Transverse colon (tissue), 4 donors: ENCODE data around the gene GCLC. TPM values are rescaled to one million over a fixed set of nuclear protein-coding genes. Genes with fewer than 3 reads are reported as not detected.

Experiments used
- DNase-seq: peaks from one replicate; pipeline ENCODE4 v3.0.0-alpha.2; 2019
- H3K27ac ChIP-seq, 4 donors: fragments of 200-600 bp; sonication (generic); 2 replicates each; pipeline ENCODE4 v1.5.1; 2016 to 2018; ENCODE audit warnings: inconsistent platforms in 4 of 4
- H3K27me3 ChIP-seq: fragments of 200-600 bp; sonication (generic); 2 replicates; pipeline ENCODE4 v1.5.1; 2017; ENCODE audit warnings: inconsistent platforms
- H3K36me3 ChIP-seq, 4 donors: fragments of 200-600 bp; sonication (generic); 2 replicates each; pipeline ENCODE4 v1.5.1; 2017 to 2019; ENCODE audit warnings: inconsistent platforms in 4 of 4
- H3K4me1 ChIP-seq, 4 donors: fragments of 200-600 bp; sonication (generic); 2 replicates each; pipeline ENCODE4 v1.5.1; 2017 to 2020; ENCODE audit warnings: inconsistent platforms in 4 of 4
- H3K4me3 ChIP-seq, 4 donors: fragments of 200-600 bp; sonication (generic); 1 replicate in 1 of 4; 2 replicates in 3 of 4; pipeline versions ENCODE4 v1.5.1 to v1.6.1; 2017 to 2019; ENCODE audit warnings: inconsistent platforms in 4 of 4
- H3K9me3 ChIP-seq, 2 donors: fragments of 200-600 bp; sonication (generic); 2 replicates each; pipeline ENCODE4 v1.5.1; 2017 to 2019; ENCODE audit warnings: inconsistent platforms in 2 of 2
- CTCF ChIP-seq, 5 experiments: fragments of 200-600 bp in 3 of 5; fragments of 450-650 bp in 2 of 5; sonication (generic) in 3 of 5; IDR thresholded peaks; 1 replicate in 2 of 5; 2 replicates in 3 of 5; pipeline ENCODE4 v1.5.1; 2016 to 2017; ENCODE audit warnings: antibody characterized with exemption in 5 of 5, inconsistent platforms in 3 of 5, mild to moderate bottlenecking in 2 of 5, moderate library complexity in 1 of 5
- EP300 ChIP-seq: sonication (generic); formaldehyde crosslinking; IDR thresholded peaks from one replicate; pipeline ENCODE4 v1.6.1; 2017; ENCODE audit warnings: antibody characterized with exemption, low read depth
- POLR2A ChIP-seq: fragments of 450-650 bp; IDR thresholded peaks from one replicate; pipeline ENCODE4 v1.6.1; 2016; ENCODE audit warnings: antibody characterized with exemption, mild to moderate bottlenecking, moderate library complexity
- POLR2AphosphoS5 ChIP-seq, 3 donors: sonication (generic); formaldehyde crosslinking; IDR thresholded peaks; one replicate each; pipeline ENCODE4 v1.6.1; 2016; ENCODE audit warnings: antibody characterized with exemption in 3 of 3
- WGBS, 2 donors: methylation state at CpG; one replicate each; pipeline ENCODE4 v1.1.5; 2018; ENCODE audit warnings: low coverage in 1 of 2; 5-methylcytosine and 5-hydroxymethylcytosine counted together
- in situ Hi-C, 4 donors: fragments of 200-750 bp; cut with MboI; loops; one replicate each; pipeline versions ENCODE4 v1.15.0 to v1.15.1; 2017; ENCODE audit warnings: low sequenced_read_pairs in 3 of 4, low pct_ligation_motif_present in 1 of 4, low pct_unique_long_range_greater_than_20kb in 1 of 4
- intact Hi-C: fragments of 100-400 bp; cut with DNase I; formaldehyde crosslinking; loops from one replicate; pipeline ENCODE4 v1.15.1; 2023; ENCODE audit warnings: low total_unique reads
- total RNA-seq, 4 donors: library from RNA; depleted of rRNA; stranded (reverse); fragments of >200 nt; gene quantifications; one replicate each; pipeline ENCODE4 v1.1.0, GENCODE V29; 2016

GCLC gene
- total RNA-seq, 4 donors from 2014 or later: 35.2 to 146 (median 64.1) TPM

- TF ChIP-seq CTCF (IDR thresholded peaks at IDR 0.05) (no peak), EP300 (no peak), POLR2AphosphoS5 (IDR thresholded peaks at IDR 0.05) (no peak), POLR2A (no peak)
- intact Hi-C loops: no loop called here
- 91% methylated on average over 3 of the region's 3 CpGs; no CpG with 5 or more reads in 1 of the 2 donors for WGBS, 2 donors
- H3K4me3 ChIP-seq: no peak overlapping the region
- no peaks in the 10 kb centered on the region for H3K27me3 ChIP-seq
- peaks cover 0 to 14% (median 8%) of the 10 kb centered on the region in 4 donors for H3K4me1 ChIP-seq
- DNase-seq: no peak
- no peak overlapping the region for H3K27ac ChIP-seq
- in situ Hi-C loops: no loop called here
- H3K36me3 ChIP-seq: no peaks in the 10 kb centered on the region
- H3K9me3 ChIP-seq: no peaks in the 10 kb centered on the region
Measured at GRCh38 chr6:53458105-53458866, 86.6 kb downstream of the GCLC start.

- intact Hi-C loops (no loop called here), in situ Hi-C loops (no loop called here)
- H3K4me1 ChIP-seq: peaks cover 0 to 9% (median 5%) of the 10 kb centered on the region in 4 donors
- no peak for DNase-seq
- no peaks in the 10 kb centered on the region for H3K27me3 ChIP-seq
- TF ChIP-seq CTCF (IDR thresholded peaks at IDR 0.05) (no peak), POLR2A (no peak), EP300 (no peak), POLR2AphosphoS5 (IDR thresholded peaks at IDR 0.05) (no peak)
- no peak overlapping the region for H3K4me3 ChIP-seq
- no peak overlapping the region for H3K27ac ChIP-seq
- WGBS, 2 donors: 60 to 83% methylated on average over 1 of the region's 1 CpG
- no peaks in the 10 kb centered on the region for H3K36me3 ChIP-seq
- H3K9me3 ChIP-seq: no peaks in the 10 kb centered on the region
Measured at GRCh38 chr6:53456809-53457208, 88.1 kb downstream of the GCLC start.

- no peak for DNase-seq
Measured at GRCh38 chr6:53455678-53456077, 89.2 kb downstream of the GCLC start.

GRCh38 chr6:53451165-53451564, 93.7 kb downstream of the GCLC start:
- Histone ChIP-seq H3K4me3 (no peak overlapping the region), H3K4me1 (no peaks in the 10 kb centered on the region), H3K27me3 (no peaks in the 10 kb centered on the region), H3K9me3 (peaks cover 0 to 6% of the 10 kb centered on the region in 2 donors), H3K36me3 (no peaks in the 10 kb centered on the region), H3K27ac (no peak overlapping the region)
- in situ Hi-C loops (no loop called here), intact Hi-C loops (no loop called here)
- no peak for DNase-seq
- TF ChIP-seq POLR2A: no peak
- no peak for TF ChIP-seq EP300
- TF ChIP-seq POLR2AphosphoS5 (IDR thresholded peaks at IDR 0.05): no peak
- no peak for TF ChIP-seq CTCF (IDR thresholded peaks at IDR 0.05)
- 48 to 70% methylated on average over 3 of the region's 3 CpGs for WGBS, 2 donors

More at GRCh38 chr6:53455678-53456077, 89.2 kb downstream of the GCLC start:
- no peaks in the 10 kb centered on the region for H3K27me3 ChIP-seq
- H3K4me3 ChIP-seq: no peak overlapping the region
- no peaks in the 10 kb centered on the region for H3K9me3 ChIP-seq
- no peaks in the 10 kb centered on the region for H3K4me1 ChIP-seq
- intact Hi-C loops: no loop called here
- WGBS, 2 donors: 97 to 100% methylated on average over 1 of the region's 1 CpG
- in situ Hi-C loops: no loop called here
- TF ChIP-seq POLR2A: no peak
- TF ChIP-seq EP300: no peak
- no peak for TF ChIP-seq POLR2AphosphoS5 (IDR thresholded peaks at IDR 0.05)
- no peak for TF ChIP-seq CTCF (IDR thresholded peaks at IDR 0.05)
- no peaks in the 10 kb centered on the region for H3K36me3 ChIP-seq
- no peak overlapping the region for H3K27ac ChIP-seq
